Measurements from ENCODE around the gene MELTF.
"Not testable (repeated sequence)": the region's sequence is repeated elsewhere in the genome, so short reads cannot be mapped to it uniquely, and the experiment has no call there.

Gene MELTF

DNA sequence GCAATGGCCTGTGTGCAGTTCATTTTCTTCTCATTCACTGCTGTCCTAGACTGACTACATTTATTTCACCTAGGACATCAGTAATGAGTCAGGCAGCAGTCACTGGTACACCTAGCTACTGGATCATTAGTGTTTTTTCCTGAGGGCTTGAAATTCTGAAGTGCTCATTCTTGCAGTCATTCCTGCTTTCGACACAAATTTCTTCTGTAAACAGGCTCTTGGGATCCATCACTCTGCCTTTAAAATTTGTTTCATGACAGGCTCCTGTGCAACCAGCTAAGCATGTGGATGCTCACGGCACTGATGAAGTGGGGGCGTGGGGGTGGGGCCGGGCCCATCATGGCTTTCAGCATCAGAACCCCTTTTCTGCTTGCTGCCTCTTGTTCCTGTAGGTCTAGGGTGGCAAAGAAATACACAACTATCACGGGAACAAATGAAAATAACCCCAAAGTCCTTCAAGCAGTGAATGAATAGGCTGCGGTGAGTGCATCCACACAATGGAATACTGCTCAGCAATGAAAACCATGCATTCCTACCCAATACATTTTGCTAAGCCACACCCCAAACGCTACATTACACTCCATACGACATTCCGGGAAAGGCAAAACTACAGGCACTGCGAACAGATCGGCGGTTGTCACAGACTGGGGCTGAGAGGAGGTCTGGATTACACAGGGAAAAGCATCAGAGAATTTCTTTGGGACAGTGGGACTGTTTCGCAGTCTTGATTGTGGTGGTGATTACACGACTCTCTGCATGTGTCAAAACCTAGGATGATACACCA, 9.3 kb upstream of the MELTF start:
- no peak for TF ChIP-seq ISL1 (CRISPR knock-in tag; IDR thresholded peaks at IDR 0.05)
- TF ChIP-seq ZNF565 (CRISPR knock-in tag; conservative IDR thresholded peaks at IDR 0.05; ENCODE audit: low read depth), result no peak
- TF ChIP-seq PATZ1 (CRISPR knock-in tag; IDR thresholded peaks at IDR 0.05; ENCODE audit: borderline replicate concordance), result no peak
- TF ChIP-seq ARNTL (CRISPR knock-in tag; IDR thresholded peaks at IDR 0.05; ENCODE audit: borderline replicate concordance, low read depth), result no peak
- no peak for TF ChIP-seq CSDC2 (CRISPR knock-in tag; IDR thresholded peaks at IDR 0.05)
- no peak for TF ChIP-seq ZC3H10 (CRISPR knock-in tag; IDR thresholded peaks at IDR 0.05)
- no peak for TF ChIP-seq RARB (CRISPR knock-in tag; IDR thresholded peaks at IDR 0.05)
- no peak for TF ChIP-seq PPARA (CRISPR knock-in tag; IDR thresholded peaks at IDR 0.05; ENCODE audit: borderline replicate concordance)
- TF ChIP-seq TOX (CRISPR knock-in tag; IDR thresholded peaks at IDR 0.05; ENCODE audit: borderline replicate concordance), result no peak
- TF ChIP-seq ZFP3 (CRISPR knock-in tag; IDR thresholded peaks at IDR 0.05), result no peak
- TF ChIP-seq ZNF8 (CRISPR knock-in tag; IDR thresholded peaks at IDR 0.05), result no peak
- no peak for TF ChIP-seq ZNF70 (CRISPR knock-in tag; IDR thresholded peaks at IDR 0.05)
- no peak for TF ChIP-seq SNAI2 (CRISPR knock-in tag; IDR thresholded peaks at IDR 0.05)
- TF ChIP-seq CSRNP3 (CRISPR knock-in tag; IDR thresholded peaks at IDR 0.05), result no peak
- no peak for ATAC-seq

DNA sequence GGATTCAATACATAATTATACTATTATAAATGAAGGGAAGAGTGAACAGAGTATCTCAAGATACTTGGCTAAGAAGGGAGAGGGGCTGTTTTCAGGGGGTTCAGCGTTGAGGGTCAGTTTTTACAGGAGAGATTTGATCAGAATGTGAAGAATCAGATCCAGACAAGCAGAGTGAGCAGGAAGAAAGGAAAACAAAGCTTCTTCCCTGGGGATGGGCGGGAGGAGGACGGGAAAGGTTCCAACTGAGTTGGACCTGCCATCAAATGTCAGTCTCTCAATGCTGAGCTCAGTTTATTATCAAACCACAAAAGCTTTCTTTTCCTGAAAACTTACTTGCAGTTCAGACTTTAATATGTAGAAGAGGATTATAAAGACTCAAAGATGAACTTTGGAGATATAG, 6.0 kb upstream of the MELTF start:
- ATAC-seq, result no peak
- TF ChIP-seq ZNF565 (CRISPR knock-in tag; conservative IDR thresholded peaks at IDR 0.05; ENCODE audit: low read depth) (no peak), BACH2 (CRISPR knock-in tag; IDR thresholded peaks at IDR 0.05; ENCODE audit: borderline replicate concordance) (no peak), CSDC2 (CRISPR knock-in tag; IDR thresholded peaks at IDR 0.05) (no peak), TOX (CRISPR knock-in tag; IDR thresholded peaks at IDR 0.05; ENCODE audit: borderline replicate concordance) (no peak), POU6F1 (CRISPR knock-in tag; IDR thresholded peaks at IDR 0.05; ENCODE audit: borderline replicate concordance, low read depth) (no peak), ZFP3 (CRISPR knock-in tag; IDR thresholded peaks at IDR 0.05) (no peak), ZNF8 (CRISPR knock-in tag; IDR thresholded peaks at IDR 0.05) (no peak), ZNF70 (CRISPR knock-in tag; IDR thresholded peaks at IDR 0.05) (no peak), OSR1 (CRISPR knock-in tag; IDR thresholded peaks at IDR 0.05) (no peak), PPARA (CRISPR knock-in tag; IDR thresholded peaks at IDR 0.05; ENCODE audit: borderline replicate concordance) (no peak), PATZ1 (CRISPR knock-in tag; IDR thresholded peaks at IDR 0.05; ENCODE audit: borderline replicate concordance) (no peak), ZC3H10 (CRISPR knock-in tag; IDR thresholded peaks at IDR 0.05) (no peak), SNAI2 (CRISPR knock-in tag; IDR thresholded peaks at IDR 0.05) (no peak), GLIS3 (CRISPR knock-in tag; IDR thresholded peaks at IDR 0.05) (no peak), CSRNP3 (CRISPR knock-in tag; IDR thresholded peaks at IDR 0.05) (no peak), RARB (CRISPR knock-in tag; IDR thresholded peaks at IDR 0.05) (no peak), ZFP30 (CRISPR knock-in tag; IDR thresholded peaks at IDR 0.05) (no peak), CREB5 (CRISPR knock-in tag; IDR thresholded peaks at IDR 0.05; ENCODE audit: low read depth) (no peak)
- TF ChIP-seq, protein P1, sequence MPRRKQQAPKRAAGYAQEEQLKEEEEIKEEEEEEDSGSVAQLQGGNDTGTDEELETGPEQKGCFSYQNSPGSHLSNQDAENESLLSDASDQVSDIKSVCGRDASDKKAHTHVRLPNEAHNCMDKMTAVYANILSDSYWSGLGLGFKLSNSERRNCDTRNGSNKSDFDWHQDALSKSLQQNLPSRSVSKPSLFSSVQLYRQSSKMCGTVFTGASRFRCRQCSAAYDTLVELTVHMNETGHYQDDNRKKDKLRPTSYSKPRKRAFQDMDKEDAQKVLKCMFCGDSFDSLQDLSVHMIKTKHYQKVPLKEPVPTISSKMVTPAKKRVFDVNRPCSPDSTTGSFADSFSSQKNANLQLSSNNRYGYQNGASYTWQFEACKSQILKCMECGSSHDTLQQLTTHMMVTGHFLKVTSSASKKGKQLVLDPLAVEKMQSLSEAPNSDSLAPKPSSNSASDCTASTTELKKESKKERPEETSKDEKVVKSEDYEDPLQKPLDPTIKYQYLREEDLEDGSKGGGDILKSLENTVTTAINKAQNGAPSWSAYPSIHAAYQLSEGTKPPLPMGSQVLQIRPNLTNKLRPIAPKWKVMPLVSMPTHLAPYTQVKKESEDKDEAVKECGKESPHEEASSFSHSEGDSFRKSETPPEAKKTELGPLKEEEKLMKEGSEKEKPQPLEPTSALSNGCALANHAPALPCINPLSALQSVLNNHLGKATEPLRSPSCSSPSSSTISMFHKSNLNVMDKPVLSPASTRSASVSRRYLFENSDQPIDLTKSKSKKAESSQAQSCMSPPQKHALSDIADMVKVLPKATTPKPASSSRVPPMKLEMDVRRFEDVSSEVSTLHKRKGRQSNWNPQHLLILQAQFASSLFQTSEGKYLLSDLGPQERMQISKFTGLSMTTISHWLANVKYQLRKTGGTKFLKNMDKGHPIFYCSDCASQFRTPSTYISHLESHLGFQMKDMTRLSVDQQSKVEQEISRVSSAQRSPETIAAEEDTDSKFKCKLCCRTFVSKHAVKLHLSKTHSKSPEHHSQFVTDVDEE (CRISPR knock-in tag; IDR thresholded peaks at IDR 0.05), result no peak

GRCh38 chr3:197034778-197035177, 5.2 kb upstream of the MELTF start:
- ATAC-seq, result not testable (repeated sequence)

- ATAC-seq, result not testable (repeated sequence)
These were observed 4.1 kb upstream of the MELTF start for GRCh38 chr3:197033764-197034163.
